HCT116 (cell line): ENCODE data around the gene HSBP1. TPM values are rescaled to one million over a fixed set of nuclear protein-coding genes. Genes with fewer than 3 reads are reported as not detected.

Source experiments
- ATAC-seq: fragments of 200-7000 bp; cut with Tn5 transposase; 2 replicates; pipeline ENCODE4 v1.9.1; 2020; ENCODE audit warnings: mild to moderate bottlenecking, moderate library complexity
- BruUV-seq: library from RNA; stranded (reverse); fragments of 400-500 nt; replicated peaks from 2 replicates; lab custom pipeline; 2021; lab: Mats Ljungman, UMichigan
- CTCF ChIA-PET: fragments of 300-600 bp; sonication (Branson Sonifier 250); formaldehyde crosslinking; loops from one replicate; lab custom pipeline; 2021; ENCODE audit warnings: antibody characterized with exemption; lab: Charles Lee
- POLR2A ChIA-PET: fragments of 300-600, 350-600 bp; sonication (Branson Sonifier 250); formaldehyde crosslinking; loops from one replicate; lab custom pipeline; 2021; ENCODE audit warnings: antibody characterized with exemption; lab: Charles Lee
- RAD21 ChIA-PET, 2 experiments: fragments of 300-600 bp; sonication (Branson Sonifier 250); formaldehyde crosslinking; loops; one replicate each; lab custom pipeline; 2023; ENCODE audit warnings: low total read pairs in 2 of 2; ENCODE audit not compliant: uncharacterized antibody in 2 of 2, unreplicated experiment in 2 of 2, low non-redundant PET in 1 of 2; lab: Charles Lee
- DNase-seq: peaks from one replicate; pipeline ENCODE4 v3.0.0-alpha.2; 2010; ENCODE audit warnings: low read depth, low spot score
- H2AFZ ChIP-seq: fragments of 200-600 bp; shearing (Covaris generic), sonication (generic); 2 replicates; pipeline ENCODE4 v1.6.1; 2017; ENCODE audit warnings: low read depth, mixed run types, mixed read lengths, antibody characterized with exemption, low read length; ENCODE audit not compliant: poor library complexity, severe bottlenecking
- H3K27ac ChIP-seq: 2 replicates; pipeline ENCODE4 v1.5.1; 2012; ENCODE audit warnings: low read depth, low read length
- H3K27me3 ChIP-seq: fragments of 200-600 bp; sonication (generic); 2 replicates; pipeline ENCODE4 v1.6.1; 2016; ENCODE audit warnings: mixed run types, low read length, mixed read lengths; ENCODE audit not compliant: insufficient read depth
- H3K36me3 ChIP-seq, 2 experiments: fragments of 200-500 bp in 1 of 2; fragments of 200-600 bp in 1 of 2; sonication (Bioruptor generic) in 1 of 2; sonication (generic) in 1 of 2; 2 replicates each; pipeline versions ENCODE4 v1.5.1 to v1.6.1; 2014 to 2016; ENCODE audit warnings: low read length in 2 of 2, inconsistent platforms in 1 of 2, mixed read lengths in 1 of 2, mixed run types in 1 of 2; ENCODE audit not compliant: insufficient read depth in 2 of 2, control insufficient read depth in 1 of 2
- H3K4me1 ChIP-seq, 2 experiments: fragments of 200-600 bp in 1 of 2; sonication (generic) in 1 of 2; 2 replicates each; pipeline versions ENCODE4 v1.5.1 to v1.6.1; 2012 to 2017; ENCODE audit warnings: low read length in 2 of 2, inconsistent platforms in 1 of 2, mild to moderate bottlenecking in 1 of 2, mixed read lengths in 1 of 2, mixed run types in 1 of 2, moderate library complexity in 1 of 2; ENCODE audit not compliant: insufficient read depth in 2 of 2, control insufficient read depth in 1 of 2
- H3K4me2 ChIP-seq: fragments of 200-600 bp; sonication (generic); 2 replicates; pipeline ENCODE4 v1.6.1; 2017; ENCODE audit warnings: mixed run types, low read length, mixed read lengths
- H3K4me3 ChIP-seq, 2 experiments: fragments of 200-600 bp in 1 of 2; sonication (generic) in 1 of 2; replicated peaks in 1 of 2; 2 replicates each; pipeline ENCODE4 v1.5.1; 2011 to 2016; ENCODE audit warnings: low read length in 2 of 2, control low read depth in 1 of 2, low read depth in 1 of 2, mild to moderate bottlenecking in 1 of 2, mixed read lengths in 1 of 2, mixed run types in 1 of 2
- H3K79me2 ChIP-seq: fragments of 200-600 bp; sonication (generic); 2 replicates; pipeline ENCODE4 v1.6.1; 2017; ENCODE audit warnings: mild to moderate bottlenecking, mixed run types, low read length, moderate library complexity, mixed read lengths; ENCODE audit not compliant: insufficient read depth
- H3K9ac ChIP-seq: fragments of 200-600 bp; sonication (generic); 2 replicates; pipeline ENCODE4 v1.6.1; 2016; ENCODE audit warnings: low read length, mixed read lengths
- H3K9me2 ChIP-seq: fragments of 200-600 bp; sonication (generic), shearing (Covaris generic); 2 replicates; pipeline ENCODE4 v1.6.1; 2017; ENCODE audit warnings: mixed run types, mild to moderate bottlenecking, moderate library complexity; ENCODE audit not compliant: insufficient read depth
- H3K9me3 ChIP-seq, 2 experiments: fragments of 200-500 bp in 1 of 2; fragments of 200-600 bp in 1 of 2; sonication (Bioruptor generic) in 1 of 2; sonication (generic) in 1 of 2; 2 replicates each; pipeline ENCODE4 v1.6.1; 2014 to 2017; ENCODE audit warnings: low read length in 2 of 2, mixed read lengths in 2 of 2, inconsistent platforms in 1 of 2, low read depth in 1 of 2, mild to moderate bottlenecking in 1 of 2, mixed run types in 1 of 2, moderate library complexity in 1 of 2; ENCODE audit not compliant: control insufficient read depth in 1 of 2, insufficient read depth in 1 of 2
- H4K20me1 ChIP-seq: fragments of 200-600 bp; sonication (generic), shearing (Covaris generic); 2 replicates; pipeline ENCODE4 v1.6.1; 2017; ENCODE audit warnings: mixed run types, mild to moderate bottlenecking, moderate library complexity; ENCODE audit not compliant: insufficient read depth
- ATF3 ChIP-seq: IDR thresholded peaks from 2 replicates; pipeline ENCODE4 v1.6.1; 2012
- CBX3 ChIP-seq: IDR thresholded peaks from 2 replicates; pipeline ENCODE4 v1.6.1; 2012; ENCODE audit warnings: low read depth
- CEBPB ChIP-seq: IDR thresholded peaks from 2 replicates; pipeline ENCODE4 v1.6.1; 2012; ENCODE audit warnings: low read depth
- EGR1 ChIP-seq: IDR thresholded peaks from 2 replicates; pipeline ENCODE4 v1.6.1; 2012; ENCODE audit warnings: low read depth
- ELF1 ChIP-seq: IDR thresholded peaks from 2 replicates; pipeline ENCODE4 v1.6.1; 2012; ENCODE audit warnings: low read depth, borderline replicate concordance
- FOSL1 ChIP-seq: IDR thresholded peaks from 2 replicates; pipeline ENCODE4 v1.6.1; 2012; ENCODE audit warnings: low read depth
- POLR2A ChIP-seq: IDR thresholded peaks from 2 replicates; pipeline ENCODE4 v1.7.0; 2011; ENCODE audit warnings: borderline replicate concordance; ENCODE audit not compliant: insufficient read depth, insufficient read length; ENCODE audit errors: extremely low read depth
- POLR2AphosphoS5 ChIP-seq: IDR thresholded peaks from 2 replicates; pipeline ENCODE4 v1.6.1; 2011; ENCODE audit warnings: mild to moderate bottlenecking, low read depth, low read length, moderate library complexity
- RAD21 ChIP-seq: IDR thresholded peaks from 2 replicates; pipeline ENCODE4 v1.6.1; 2012; ENCODE audit warnings: low read depth, mild to moderate bottlenecking
- REST ChIP-seq: IDR thresholded peaks from 2 replicates; pipeline ENCODE4 v1.6.1; 2012; ENCODE audit warnings: low read depth
- SIN3A ChIP-seq: IDR thresholded peaks from 2 replicates; pipeline ENCODE4 v1.6.1; 2012; ENCODE audit warnings: low read depth
- SP1 ChIP-seq: IDR thresholded peaks from 2 replicates; pipeline ENCODE4 v1.6.1; 2012; ENCODE audit warnings: low read depth
- SRF ChIP-seq: IDR thresholded peaks from 2 replicates; pipeline ENCODE4 v1.6.1; 2012; ENCODE audit warnings: low read depth
- YY1 ChIP-seq: IDR thresholded peaks from 2 replicates; pipeline ENCODE4 v1.6.1; 2011; ENCODE audit warnings: low read length, low read depth, moderate library complexity, mild to moderate bottlenecking; ENCODE audit not compliant: insufficient replicate concordance; ENCODE audit errors: extremely low read depth
- ZNF274 ChIP-seq: fragments of 200-500 bp; sonication (Bioruptor generic); IDR thresholded peaks from 2 replicates; pipeline ENCODE4 v1.6.1; 2014; ENCODE audit warnings: mild to moderate bottlenecking, low read depth, low read length, inconsistent platforms
- intact Hi-C: fragments of 100-400 bp; cut with micrococcal nuclease; formaldehyde crosslinking; loops from 2 replicates; pipeline ENCODE4 v1.10.0; 2022
- total RNA-seq: library from RNA; stranded (reverse); gene quantifications from one replicate; pipeline ENCODE4 v1.2.1, GENCODE V29; 2021; ENCODE audit not compliant: unreplicated experiment

Gene HSBP1
- total RNA-seq, 1 experiment from 2014 or later = 270 TPM

GRCh38 chr16:83853834-83854233 is 46.1 kb downstream of the HSBP1 start:
- Histone ChIP-seq H3K4me3 (no peak overlapping the region), H3K4me1 (no peaks in the 10 kb centered on the region), H3K27me3 (peaks cover 17% of the 10 kb centered on the region; the same call in 1 of the 2 replicates), H3K36me3 (no peaks in the 10 kb centered on the region), H3K4me2 (no peak overlapping the region), H3K9ac (no peak overlapping the region), H2AFZ (no peak overlapping the region), H3K9me2 (no peaks in the 10 kb centered on the region), H3K79me2 (no peaks in the 10 kb centered on the region), H3K9me3 (no peaks in the 10 kb centered on the region), H4K20me1 (no peaks in the 10 kb centered on the region), H3K27ac (no peak overlapping the region)
- intact Hi-C loops = no loop called here
- TF ChIP-seq REST (no peak), SRF (no peak), FOSL1 (no peak), POLR2AphosphoS5 (no peak), YY1 (no peak), RAD21 (no peak), SIN3A (no peak), SP1 (no peak), POLR2A (no peak), ELF1 (no peak), CBX3 (no peak), ATF3 (no peak), EGR1 (no peak), CEBPB (no peak), ZNF274 (no peak)
- BruUV-seq = no TSS peak
- DNase-seq (no peak), ATAC-seq (no peak)
- CTCF ChIA-PET = no interaction called here
- POLR2A ChIA-PET = no interaction called here
- RAD21 ChIA-PET = no interaction called here
